Body of pancreas (tissue), 4 donors: ENCODE results near the gene CASZ1. TPM values are rescaled to one million over a fixed set of nuclear protein-coding genes. Genes with fewer than 3 reads are reported as not detected.

Source experiments
- ATAC-seq: fragments of 150-250 bp; one replicate; pipeline ENCODE4 v1.9.1; 2016
- DNase-seq, 4 donors: peaks; one replicate each; pipeline ENCODE4 v3.0.0-alpha.2; 2019
- H3K27ac ChIP-seq, 4 donors: fragments of 200-600 bp; sonication (generic); 1 replicate in 3 of 4; 2 replicates in 1 of 4; pipeline versions ENCODE4 v1.5.1 to v1.6.1; 2016 to 2019; ENCODE audit warnings: mild to moderate bottlenecking in 1 of 4, mixed read lengths in 1 of 4, moderate library complexity in 1 of 4
- H3K27me3 ChIP-seq, 2 donors: fragments of 200-600 bp; sonication (generic); one replicate each; pipeline ENCODE4 v1.6.0; 2016; ENCODE audit warnings: mild to moderate bottlenecking in 1 of 2
- H3K36me3 ChIP-seq, 2 donors: fragments of 200-600 bp; sonication (generic); replicated peaks in 1 of 2; 2 replicates each; pipeline ENCODE4 v1.5.1; 2016; ENCODE audit warnings: low read depth in 2 of 2; ENCODE audit not compliant: insufficient read depth in 1 of 2
- H3K4me1 ChIP-seq: fragments of 200-600 bp; sonication (generic); one replicate; pipeline ENCODE4 v1.6.0; 2016
- H3K4me3 ChIP-seq, 2 donors: fragments of 200-600 bp; sonication (generic); 1 replicate in 1 of 2; 2 replicates in 1 of 2; pipeline ENCODE4 v1.5.1; 2016 to 2019
- H3K9me3 ChIP-seq, 3 donors: fragments of 200-600 bp; sonication (generic); 1 replicate in 2 of 3; 2 replicates in 1 of 3; pipeline ENCODE4 v1.5.1; 2016
- POLR2A ChIP-seq, 3 donors: fragments of 450-650 bp; IDR thresholded peaks; one replicate each; pipeline ENCODE4 v1.6.1; 2016; ENCODE audit warnings: antibody characterized with exemption in 3 of 3, mild to moderate bottlenecking in 2 of 3
- WGBS, 2 donors: methylation state at CpG; one replicate each; pipeline ENCODE4 v1.1.5; 2017; 5-methylcytosine and 5-hydroxymethylcytosine counted together
- intact Hi-C: fragments of 100-400 bp; cut with DNase I; formaldehyde crosslinking; loops from one replicate; pipeline ENCODE4 v1.15.1; 2023
- total RNA-seq, 2 donors: library from RNA; depleted of rRNA; stranded (reverse); fragments of >200 nt; gene quantifications; one replicate each; pipeline ENCODE4 v1.1.0, GENCODE V29; 2016
- TF ChIP-seq, protein P1 (sequence below), 7 experiments: fragments of 450-650 bp in 4 of 7; fragments of 200-600 bp in 3 of 7; sonication (generic) in 3 of 7; IDR thresholded peaks; one replicate each; pipeline ENCODE4 v1.5.1; 2016 to 2019; ENCODE audit warnings: antibody characterized with exemption in 7 of 7

The CASZ1 gene
- total RNA-seq, 2 donors from 2014 or later = 9.3 to 14.2 TPM

DNA sequence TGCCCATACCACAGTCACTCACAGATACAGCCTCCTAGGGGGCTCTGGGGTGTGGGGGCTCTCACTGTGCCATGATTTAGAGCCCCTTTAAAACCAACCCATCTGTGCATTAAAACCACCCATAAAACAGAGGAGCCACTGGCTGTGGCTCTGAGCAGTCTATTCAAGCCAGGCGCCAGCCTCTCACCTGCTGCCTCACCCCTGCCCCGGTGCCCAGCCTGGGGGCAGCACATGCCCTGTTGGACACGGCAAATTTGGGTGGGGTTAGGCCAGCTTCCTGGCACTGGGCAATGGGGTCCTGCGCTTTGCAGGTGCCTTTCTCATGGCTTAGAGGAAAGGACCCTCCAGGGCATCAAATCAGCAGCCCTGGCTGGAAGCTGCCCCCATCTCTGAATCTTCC lies 73.1 kb downstream of the CASZ1 start:
- H3K36me3 ChIP-seq = no peaks in the 10 kb centered on the region
- H3K9me3 ChIP-seq = no peaks in the 10 kb centered on the region
- peak overlapping the region in 1 of 4 donors; percentile 92 for H3K27ac ChIP-seq
- intact Hi-C loops = no loop called here
- no peaks in the 10 kb centered on the region for H3K27me3 ChIP-seq
- DNase-seq (no peak), ATAC-seq (no peak)
- TF ChIP-seq POLR2A (IDR thresholded peaks at IDR 0.05) = no peak
- WGBS, 2 donors = 92 to 100% methylated on average over 2 to 4 of the region's 4 CpGs
- peaks cover 59% of the 10 kb centered on the region for H3K4me1 ChIP-seq
- no peak overlapping the region for H3K4me3 ChIP-seq

DNA sequence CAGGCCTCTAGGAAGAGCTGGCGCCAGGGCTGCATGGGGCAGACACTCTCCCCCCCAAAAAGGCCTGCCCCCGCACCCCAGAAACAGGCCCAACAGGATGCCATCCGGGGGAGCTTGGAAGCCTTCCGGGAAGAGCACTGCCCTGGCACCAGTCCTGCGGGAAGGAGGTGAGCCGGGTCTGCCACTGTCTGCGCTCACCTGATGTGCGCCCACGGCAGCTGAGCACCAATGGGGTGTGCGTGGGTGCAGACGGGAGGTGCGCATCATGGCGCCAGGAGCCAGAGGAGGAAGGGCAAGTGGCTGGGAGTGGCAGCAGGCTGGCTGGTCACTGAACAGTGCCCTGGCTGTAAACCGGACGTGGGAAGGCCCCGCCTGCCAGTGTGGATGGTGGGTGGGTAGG lies 73.6 kb downstream of the CASZ1 start:
- Histone ChIP-seq H3K36me3 (no peaks in the 10 kb centered on the region), H3K4me1 (peaks cover 55% of the 10 kb centered on the region), H3K9me3 (no peaks in the 10 kb centered on the region), H3K4me3 (no peak overlapping the region), H3K27ac (no peak overlapping the region), H3K27me3 (no peaks in the 10 kb centered on the region)
- 80 to 86% methylated on average over 13 to 14 of the region's 16 CpGs for WGBS, 2 donors
- intact Hi-C loops = no loop called here
- DNase-seq (no peak), ATAC-seq (no peak)
- TF ChIP-seq, protein P1, sequence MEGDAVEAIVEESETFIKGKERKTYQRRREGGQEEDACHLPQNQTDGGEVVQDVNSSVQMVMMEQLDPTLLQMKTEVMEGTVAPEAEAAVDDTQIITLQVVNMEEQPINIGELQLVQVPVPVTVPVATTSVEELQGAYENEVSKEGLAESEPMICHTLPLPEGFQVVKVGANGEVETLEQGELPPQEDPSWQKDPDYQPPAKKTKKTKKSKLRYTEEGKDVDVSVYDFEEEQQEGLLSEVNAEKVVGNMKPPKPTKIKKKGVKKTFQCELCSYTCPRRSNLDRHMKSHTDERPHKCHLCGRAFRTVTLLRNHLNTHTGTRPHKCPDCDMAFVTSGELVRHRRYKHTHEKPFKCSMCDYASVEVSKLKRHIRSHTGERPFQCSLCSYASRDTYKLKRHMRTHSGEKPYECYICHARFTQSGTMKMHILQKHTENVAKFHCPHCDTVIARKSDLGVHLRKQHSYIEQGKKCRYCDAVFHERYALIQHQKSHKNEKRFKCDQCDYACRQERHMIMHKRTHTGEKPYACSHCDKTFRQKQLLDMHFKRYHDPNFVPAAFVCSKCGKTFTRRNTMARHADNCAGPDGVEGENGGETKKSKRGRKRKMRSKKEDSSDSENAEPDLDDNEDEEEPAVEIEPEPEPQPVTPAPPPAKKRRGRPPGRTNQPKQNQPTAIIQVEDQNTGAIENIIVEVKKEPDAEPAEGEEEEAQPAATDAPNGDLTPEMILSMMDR (IDR thresholded peaks at IDR 0.05) = no peak
- TF ChIP-seq POLR2A (IDR thresholded peaks at IDR 0.05) = no peak

DNA sequence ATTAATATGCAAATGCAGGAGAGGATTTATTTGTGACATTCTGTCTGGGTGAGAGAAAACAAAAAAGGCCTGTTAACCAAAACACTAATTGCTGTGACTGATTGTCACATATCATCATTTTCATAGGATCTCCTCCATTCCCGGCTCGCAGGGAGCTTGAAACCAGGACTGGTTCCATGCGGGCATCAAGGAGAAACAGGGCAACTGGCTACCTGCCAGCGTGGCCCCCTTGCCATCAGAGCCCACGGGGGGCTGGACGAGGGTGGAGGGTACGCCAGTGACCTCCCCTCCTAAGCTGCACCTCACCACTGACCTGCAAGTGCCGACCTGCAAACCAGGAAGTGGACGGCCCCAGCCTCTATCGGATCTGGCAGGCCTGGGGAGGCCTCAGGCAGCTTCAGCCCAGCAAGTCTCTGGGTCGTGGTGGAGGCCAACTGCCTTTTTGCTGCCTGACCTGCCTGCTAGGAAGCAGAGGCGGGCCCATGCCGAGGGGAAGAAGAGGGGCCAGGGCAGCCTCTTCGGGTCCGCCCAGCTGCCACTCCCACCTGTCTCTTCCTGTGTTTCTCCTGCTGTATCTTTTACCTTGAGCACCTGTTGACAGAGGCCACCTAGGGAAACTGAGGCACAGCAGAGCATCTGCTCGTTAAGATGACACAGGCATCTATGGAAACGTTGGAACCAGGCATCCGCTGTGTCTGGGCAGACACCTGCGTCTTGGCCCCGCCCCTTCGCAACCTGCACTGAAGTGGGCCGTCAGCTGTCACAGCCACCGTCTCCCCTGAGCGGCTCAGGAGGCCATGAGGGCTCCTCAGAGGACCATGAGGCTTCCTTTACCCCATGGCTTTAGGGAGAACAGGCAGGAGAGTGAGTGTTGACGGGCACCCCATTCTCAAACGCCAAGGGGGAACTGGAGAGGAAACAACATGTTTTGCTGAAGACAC lies 74.8 kb downstream of the CASZ1 start:
- peak in 2 of 4 donors; percentile 42 to 69 for DNase-seq
- no peaks in the 10 kb centered on the region for H3K27me3 ChIP-seq
- H3K4me3 ChIP-seq = no peak overlapping the region
- TF ChIP-seq, protein P1 (IDR thresholded peaks at IDR 0.05) = no peak
- no peak for TF ChIP-seq POLR2A (IDR thresholded peaks at IDR 0.05)
- ATAC-seq = no peak
- H3K36me3 ChIP-seq = no peaks in the 10 kb centered on the region
- H3K9me3 ChIP-seq = no peaks in the 10 kb centered on the region
- intact Hi-C loops = no loop called here
- 76 to 84% methylated on average over 20 to 26 of the region's 26 CpGs for WGBS, 2 donors
- H3K27ac ChIP-seq = no peak overlapping the region
- H3K4me1 ChIP-seq = peaks cover 55% of the 10 kb centered on the region

DNA sequence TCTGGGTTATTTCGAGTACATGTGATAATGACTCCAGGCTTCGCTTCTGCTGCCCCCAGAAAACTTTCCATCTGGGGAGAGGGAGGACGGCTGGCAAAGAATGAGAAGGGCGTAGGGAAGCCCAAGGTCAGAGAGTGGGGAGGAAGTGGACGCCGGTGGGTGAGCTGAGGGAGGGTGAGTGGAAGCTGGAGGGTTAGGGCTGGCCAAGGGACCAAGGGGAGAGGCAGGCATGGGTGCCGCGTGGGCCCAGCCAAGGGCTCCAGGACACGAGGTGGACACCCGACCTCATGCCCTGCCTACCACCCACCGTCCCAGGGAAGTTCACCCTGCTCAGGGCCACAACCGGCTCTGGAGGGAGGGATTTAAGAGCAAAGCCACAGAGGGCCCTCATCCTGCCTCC lies 75.8 kb downstream of the CASZ1 start:
- Histone ChIP-seq H3K27ac (no peak overlapping the region), H3K4me3 (no peak overlapping the region), H3K4me1 (peaks cover 52% of the 10 kb centered on the region), H3K9me3 (no peaks in the 10 kb centered on the region), H3K36me3 (no peaks in the 10 kb centered on the region), H3K27me3 (no peaks in the 10 kb centered on the region)
- WGBS, 2 donors = 55 to 64% methylated on average over 11 to 12 of the region's 12 CpGs
- TF ChIP-seq, protein P1 (IDR thresholded peaks at IDR 0.05) = no peak
- no peak for TF ChIP-seq POLR2A (IDR thresholded peaks at IDR 0.05)
- DNase-seq (no peak), ATAC-seq (no peak)
- intact Hi-C loops = no loop called here

DNA sequence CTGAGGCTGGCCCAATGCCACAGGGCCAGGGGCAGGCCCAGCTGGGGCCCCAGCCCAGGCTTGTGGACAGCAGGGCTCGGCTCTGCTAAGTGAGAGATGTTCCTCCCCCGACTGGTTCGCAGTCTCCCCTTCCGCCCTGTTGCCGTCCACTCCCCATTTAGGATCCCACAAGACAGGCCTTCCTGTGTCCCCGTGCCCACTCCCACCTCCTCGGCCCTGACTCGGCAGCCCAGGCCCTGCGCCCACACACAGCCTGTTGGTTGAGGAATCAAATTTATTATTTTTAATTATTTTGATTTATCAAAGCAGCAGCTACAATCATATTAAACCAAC lies 78.4 kb downstream of the CASZ1 start:
- DNase-seq (no peak), ATAC-seq (no peak)
- TF ChIP-seq, protein P1 (IDR thresholded peaks at IDR 0.05) = no peak
- no peak for TF ChIP-seq POLR2A (IDR thresholded peaks at IDR 0.05)
- peaks cover 48% of the 10 kb centered on the region for H3K4me1 ChIP-seq
- no peak overlapping the region for H3K4me3 ChIP-seq
- intact Hi-C loops = no loop called here
- no peak overlapping the region for H3K27ac ChIP-seq
- no peaks in the 10 kb centered on the region for H3K36me3 ChIP-seq
- 87 to 92% methylated on average over 9 of the region's 9 CpGs for WGBS, 2 donors
- H3K27me3 ChIP-seq = no peaks in the 10 kb centered on the region
- no peaks in the 10 kb centered on the region for H3K9me3 ChIP-seq
